Endothelial cell of umbilical vein (primary cell): ENCODE measurements around the gene LRRC14B. TPM values are rescaled to one million over a fixed set of nuclear protein-coding genes. Genes with fewer than 3 reads are reported as not detected.

Source experiments
- BruUV-seq: library from RNA; stranded (reverse); fragments of 400-500 nt; replicated peaks from 2 replicates; lab custom pipeline; 2021; lab: Mats Ljungman, UMichigan
- CTCF ChIA-PET: fragments of 300-600, 350-600 bp; sonication (Branson Sonifier 250); formaldehyde crosslinking; loops from one replicate; lab custom pipeline; 2021; ENCODE audit warnings: antibody characterized with exemption, inconsistent platforms; lab: Charles Lee
- POLR2A ChIA-PET: fragments of 300-600, 350-600 bp; sonication (Branson Sonifier 250); formaldehyde crosslinking; loops from one replicate; lab custom pipeline; 2021; ENCODE audit warnings: antibody characterized with exemption, inconsistent platforms; lab: Charles Lee
- DNase-seq: peaks from one replicate; pipeline ENCODE4 v3.0.0-alpha.2; 2011; ENCODE audit warnings: low read depth, low spot score
- FAIRE-seq: peaks from 2 replicates; lab custom pipeline; 2011; peaks lifted over from hg19 to GRCh38; lab: Jason Lieb, UNC
- H2AFZ ChIP-seq: 2 replicates; pipeline ENCODE4 v1.6.0; 2012; ENCODE audit warnings: low read depth, low read length, control low read depth, inconsistent platforms
- H3K27ac ChIP-seq: 2 replicates; pipeline ENCODE4 v1.5.1; 2011; ENCODE audit warnings: low read depth, mild to moderate bottlenecking, control low read depth, low read length, moderate library complexity; ENCODE audit not compliant: insufficient read depth
- H3K27me3 ChIP-seq, 2 experiments: 2 replicates each; pipeline versions ENCODE4 v1.6.0 to v1.6.1; 2011; ENCODE audit warnings: low read length in 2 of 2, mixed read lengths in 1 of 2; ENCODE audit not compliant: control insufficient read depth in 2 of 2, insufficient read depth in 2 of 2
- H3K36me3 ChIP-seq, 2 experiments: 2 replicates in 1 of 2; 3 replicates in 1 of 2; pipeline ENCODE4 v1.5.1; 2011; ENCODE audit warnings: low read length in 2 of 2, mild to moderate bottlenecking in 1 of 2, moderate library complexity in 1 of 2; ENCODE audit not compliant: control insufficient read depth in 2 of 2, insufficient read depth in 2 of 2; ENCODE audit errors: extremely low read depth in 1 of 2
- H3K4me1 ChIP-seq: 3 replicates; pipeline ENCODE4 v1.5.1; 2011; ENCODE audit warnings: mild to moderate bottlenecking, low read length; ENCODE audit not compliant: control insufficient read depth, insufficient read depth; ENCODE audit errors: extremely low read depth
- H3K4me2 ChIP-seq: 2 replicates; pipeline ENCODE4 v1.6.1; 2011; ENCODE audit warnings: low read length, control low read depth, mixed read lengths; ENCODE audit not compliant: insufficient read depth
- H3K4me3 ChIP-seq, 3 experiments: fragments of 200-600 bp in 1 of 3; sonication (generic), shearing (Covaris generic) in 1 of 3; replicated peaks in 1 of 3; 2 replicates each; pipeline ENCODE4 v1.5.1; 2011 to 2016; ENCODE audit warnings: control low read depth in 3 of 3, low read length in 3 of 3, mild to moderate bottlenecking in 2 of 3, inconsistent platforms in 1 of 3, low read depth in 1 of 3, moderate library complexity in 1 of 3; ENCODE audit not compliant: insufficient read depth in 1 of 3
- H3K79me2 ChIP-seq: 2 replicates; pipeline ENCODE4 v1.6.0; 2012; ENCODE audit warnings: low read length, inconsistent platforms; ENCODE audit not compliant: control insufficient read depth, insufficient read depth
- H3K9ac ChIP-seq: replicated peaks from 2 replicates; pipeline ENCODE3; 2011; ENCODE audit warnings: low read length, control low read depth; ENCODE audit not compliant: insufficient read depth; ENCODE audit errors: extremely low read depth
- H3K9me1 ChIP-seq: replicated peaks from 3 replicates; pipeline ENCODE4 v1.6.0; 2011; ENCODE audit warnings: mild to moderate bottlenecking, low read length; ENCODE audit not compliant: control insufficient read depth, insufficient read depth; ENCODE audit errors: extremely low read depth
- H3K9me3 ChIP-seq: replicated peaks from 2 replicates; pipeline ENCODE4 v1.5.1; 2012; ENCODE audit warnings: low read length, inconsistent platforms; ENCODE audit not compliant: control insufficient read depth, insufficient read depth
- H4K20me1 ChIP-seq: replicated peaks from 2 replicates; pipeline ENCODE3; 2011; ENCODE audit warnings: mild to moderate bottlenecking, low read length; ENCODE audit not compliant: control insufficient read depth, insufficient read depth; ENCODE audit errors: extremely low read depth
- CTCF ChIP-seq, 2 donors: IDR thresholded peaks; 1 replicate in 1 of 2; 2 replicates in 1 of 2; pipeline ENCODE4 v1.5.1; 2011; ENCODE audit warnings: low read length in 2 of 2, mild to moderate bottlenecking in 2 of 2, moderate library complexity in 2 of 2, control low read depth in 1 of 2, inconsistent platforms in 1 of 2, low read depth in 1 of 2; ENCODE audit not compliant: insufficient read depth in 1 of 2; ENCODE audit errors: extremely low read depth in 1 of 2
- EZH2 ChIP-seq: IDR thresholded peaks from 2 replicates; pipeline ENCODE4 v1.6.1; 2012; ENCODE audit warnings: borderline replicate concordance, low read depth, mild to moderate bottlenecking, moderate library complexity, low read length, inconsistent platforms; ENCODE audit not compliant: severe bottlenecking
- FOS ChIP-seq: IDR thresholded peaks from 2 replicates; pipeline ENCODE4 v1.6.1; 2011; ENCODE audit warnings: mild to moderate bottlenecking, low read length, moderate library complexity, borderline replicate concordance; ENCODE audit not compliant: insufficient read depth
- GATA2 ChIP-seq: IDR thresholded peaks from 2 replicates; pipeline ENCODE4 v1.7.0; 2011; ENCODE audit warnings: low read depth, mild to moderate bottlenecking, moderate library complexity, mixed read lengths, low read length; ENCODE audit not compliant: insufficient read length, insufficient read depth
- JUN ChIP-seq: IDR thresholded peaks from 2 replicates; pipeline ENCODE4 v1.6.1; 2011; ENCODE audit warnings: borderline replicate concordance, low read depth; ENCODE audit not compliant: insufficient read length, insufficient read depth
- MAX ChIP-seq: IDR thresholded peaks from 2 replicates; pipeline ENCODE4 v1.6.1; 2011; ENCODE audit not compliant: insufficient read depth, insufficient read length
- MYC ChIP-seq: IDR thresholded peaks from one replicate; pipeline ENCODE4 v1.6.1; 2011; ENCODE audit warnings: mild to moderate bottlenecking, low read depth, low read length
- POLR2A ChIP-seq: IDR thresholded peaks from 2 replicates; pipeline ENCODE4 v1.6.1; 2012; ENCODE audit warnings: low read depth, mild to moderate bottlenecking, control low read depth, low read length
- POLR2AphosphoS5 ChIP-seq: IDR thresholded peaks from 2 replicates; pipeline ENCODE4 v1.6.1; 2012; ENCODE audit warnings: low read depth, mild to moderate bottlenecking, control low read depth, low read length, moderate library complexity; ENCODE audit not compliant: insufficient read depth
- dilution Hi-C: fragments of 300-500 bp; cut with MboI; formaldehyde crosslinking; loops from one replicate; pipeline ENCODE4 v1.15.0; 2019; ENCODE audit warnings: low sequenced_read_pairs; ENCODE audit not compliant: extremely low pct_ligation_motif_present
- intact Hi-C: fragments of 100-400 bp; cut with micrococcal nuclease; formaldehyde crosslinking; loops from one replicate; pipeline ENCODE4 v1.10.0; 2022
- polyA plus RNA-seq, 4 experiments: library from polyadenylated mRNA; depleted of rRNA in 3 of 4; stranded (reverse) in 3 of 4; unstranded in 1 of 4; fragments of >200 nt; gene quantifications; 2 replicates each; pipeline versions ENCODE4 v1.2.1 to v1.2.3, GENCODE V29; 2011 to 2012; ENCODE audit warnings: missing spikeins in 1 of 4
- total RNA-seq: library from RNA; stranded (reverse); gene quantifications from 2 replicates; pipeline ENCODE4 v1.2.3, GENCODE V29; 2021

The LRRC14B gene
- total and polyA plus RNA-seq, 2 donors (not counting 3 experiments of a cell fraction or from before 2014, with no cell fraction given): not detected

GRCh38 chr5:192691-192969 is 1.3 kb downstream of the LRRC14B start:
- H3K4me3 ChIP-seq: no peak overlapping the region
- H3K9me1 ChIP-seq: no peaks in the 10 kb centered on the region
- FAIRE-seq: no peak
- intact Hi-C loops (no loop called here), dilution Hi-C loops (no loop called here)
- no peak for DNase-seq
- H3K27me3 ChIP-seq: peaks cover 3 to 8% of the 10 kb centered on the region in 2 experiments
- TF ChIP-seq GATA2 (no peak), JUN (no peak), CTCF (IDR thresholded peaks at IDR 0.05; ENCODE audit: extremely low read depth in 1 of 2, insufficient read depth in 1 of 2, low read depth in 1 of 2, low read length in 2 of 2) (no peak), MYC (no peak), EZH2 (no peak), POLR2AphosphoS5 (no peak), MAX (no peak), POLR2A (no peak), FOS (no peak)
- BruUV-seq: no TSS peak
- no peaks in the 10 kb centered on the region for H3K79me2 ChIP-seq
- H3K27ac ChIP-seq: no peak overlapping the region
- no peak overlapping the region for H3K4me2 ChIP-seq
- H4K20me1 ChIP-seq: no peaks in the 10 kb centered on the region
- no peaks in the 10 kb centered on the region for H3K4me1 ChIP-seq
- no peaks in the 10 kb centered on the region for H3K36me3 ChIP-seq
- ChIA-PET POLR2A (no interaction called here), CTCF (no interaction called here)
- H2AFZ ChIP-seq: no peak overlapping the region
- H3K9ac ChIP-seq: no peak overlapping the region
- no peaks in the 10 kb centered on the region for H3K9me3 ChIP-seq
